Eye (tissue), 1 donor: ENCODE data around the gene ATP11C.
"Not testable (repeated sequence)": the region's sequence is repeated elsewhere in the genome, so short reads cannot be mapped to it uniquely, and the experiment has no call there.

Source experiments
- DNase-seq: peaks from one replicate; pipeline ENCODE4 v3.0.0-alpha.2; 2015

The ATP11C gene

DNA sequence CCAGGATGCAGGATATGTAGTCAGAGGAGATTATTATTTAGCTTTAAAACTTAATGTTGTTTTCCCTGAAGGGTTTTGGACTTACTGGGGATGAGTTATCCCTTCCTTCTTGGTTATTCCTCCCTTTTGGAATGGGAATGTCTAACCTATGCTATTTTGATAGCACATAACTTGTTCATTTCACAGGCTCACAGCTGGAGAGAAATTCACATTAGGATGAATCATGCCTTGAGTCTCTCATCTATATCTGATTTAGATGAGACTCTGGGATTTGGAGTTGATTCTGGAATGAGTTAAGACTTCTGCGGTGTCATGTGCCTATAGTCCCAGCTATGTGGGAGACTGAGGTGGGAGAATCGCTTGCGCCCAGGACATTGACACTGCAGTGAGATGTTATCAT is 81.1 kb downstream of the ATP11C start:
- DNase-seq: no peak

DNA sequence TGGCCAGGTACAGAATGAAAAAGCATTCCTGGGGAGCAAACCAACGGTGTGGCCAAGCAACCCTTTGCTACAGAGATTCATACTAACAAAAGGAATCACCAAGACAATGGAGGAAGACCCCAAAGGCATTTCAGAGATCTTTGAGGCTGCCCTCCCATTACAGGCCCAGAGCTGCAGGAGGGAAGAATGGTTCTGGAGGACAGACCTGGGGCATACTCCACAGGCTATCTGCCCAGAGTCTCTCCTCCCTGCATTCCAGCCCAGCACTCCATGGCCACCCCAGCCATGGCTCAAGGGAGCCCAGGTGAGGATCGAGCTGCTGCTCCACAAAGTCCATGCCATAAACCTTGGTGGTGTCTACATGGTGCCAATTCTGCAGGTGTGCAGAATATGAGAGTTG is 81.9 kb downstream of the ATP11C start:
- no peak for DNase-seq

DNA sequence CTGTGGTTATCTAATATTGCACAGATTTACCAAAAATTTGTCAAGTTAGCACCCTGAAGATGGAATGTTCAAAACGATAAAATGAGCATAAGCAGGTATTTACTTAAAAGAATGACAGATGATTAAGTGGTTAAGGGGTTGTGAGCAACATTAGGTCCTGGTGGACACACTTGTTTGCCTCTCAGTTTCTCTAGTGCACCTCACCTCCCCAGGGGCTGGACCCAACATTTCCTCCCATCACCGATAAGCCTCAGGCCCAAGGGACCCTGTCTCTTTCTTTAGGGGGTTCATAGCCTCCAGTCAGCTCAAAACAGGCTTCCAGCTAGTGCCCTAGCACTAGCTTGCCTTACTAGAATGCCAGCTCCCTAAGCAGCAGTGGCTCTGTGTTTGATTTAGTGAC is 88.0 kb downstream of the ATP11C start:
- DNase-seq: no peak

DNA sequence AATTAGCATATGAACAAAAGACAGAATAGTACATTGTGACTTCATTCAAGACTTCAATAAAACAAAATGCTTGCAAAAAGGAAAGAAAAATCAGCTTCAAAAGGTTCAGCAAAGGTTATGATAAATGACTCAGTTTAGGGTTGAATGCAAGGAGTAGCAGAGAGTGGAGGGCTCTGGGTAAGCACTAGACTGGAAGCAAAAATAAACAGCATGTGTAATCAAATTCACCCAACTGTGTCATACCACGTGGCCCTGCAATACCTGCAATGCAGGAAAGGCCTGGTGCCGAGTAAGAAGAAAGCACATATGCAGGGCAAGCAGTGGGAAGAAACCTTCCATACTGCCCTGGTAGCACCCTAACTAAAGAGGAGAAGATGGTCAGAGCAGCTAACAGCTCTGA is 88.7 kb downstream of the ATP11C start:
- no peak for DNase-seq

DNA sequence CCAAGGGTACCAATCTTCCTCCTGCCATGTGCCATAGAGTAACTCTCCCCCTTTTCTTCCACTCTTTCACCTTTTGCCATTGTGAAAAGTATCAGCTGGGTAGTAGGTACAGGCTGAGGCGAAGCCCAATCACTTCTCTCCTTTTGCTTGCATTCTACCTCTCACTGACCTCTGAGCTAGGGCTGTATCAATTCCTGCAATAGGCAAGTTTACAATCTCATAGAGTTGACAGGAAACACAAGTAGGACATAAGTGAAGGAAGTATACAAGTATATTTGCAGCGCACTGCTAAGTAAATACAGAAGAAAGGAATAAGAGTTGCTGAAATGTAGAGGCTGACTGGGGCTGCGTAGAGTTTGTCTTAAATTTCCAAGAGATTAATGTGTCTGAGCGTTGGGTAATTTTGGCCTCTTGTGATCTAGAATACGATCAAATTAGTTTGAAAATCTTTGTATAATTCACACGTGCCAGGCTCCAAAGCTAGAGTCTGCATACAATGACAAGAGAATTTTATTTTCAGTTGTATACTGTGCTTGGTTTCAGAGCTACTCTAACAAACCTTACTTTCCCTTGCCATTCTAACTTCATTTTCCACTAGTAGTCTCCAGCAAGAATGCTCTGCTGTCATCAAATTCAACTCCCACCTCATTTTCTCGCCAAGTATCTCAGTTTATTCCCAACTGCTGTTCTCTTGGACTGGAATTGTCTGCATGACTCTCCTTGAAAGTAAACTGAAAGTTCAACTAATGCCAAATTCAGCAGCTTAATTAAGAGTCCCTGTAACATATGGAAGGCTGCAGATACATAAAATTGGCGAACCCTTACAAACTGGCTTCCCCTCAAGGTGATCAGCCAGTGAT is 90.3 kb downstream of the ATP11C start:
- no peak for DNase-seq

DNA sequence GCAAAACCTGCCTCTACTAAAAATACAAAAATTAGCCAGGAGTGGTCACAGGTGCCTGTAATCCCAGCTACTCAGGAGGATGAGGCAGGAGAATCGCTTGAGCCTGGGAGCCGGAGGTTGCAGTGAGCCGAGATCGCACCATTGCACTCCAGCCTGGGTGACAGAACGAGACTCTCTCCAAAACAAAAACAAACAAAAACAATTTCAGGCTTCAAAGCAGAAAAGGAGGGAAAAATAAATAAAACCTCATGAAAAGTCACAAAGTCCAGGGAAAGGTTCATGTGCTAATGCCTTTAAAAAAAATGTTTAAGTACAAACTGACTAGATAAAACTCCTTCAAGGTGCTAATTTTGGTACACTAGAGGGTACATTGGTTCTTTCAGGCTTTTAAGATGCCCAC is 96.5 kb downstream of the ATP11C start:
- DNase-seq: not testable (repeated sequence)

DNA sequence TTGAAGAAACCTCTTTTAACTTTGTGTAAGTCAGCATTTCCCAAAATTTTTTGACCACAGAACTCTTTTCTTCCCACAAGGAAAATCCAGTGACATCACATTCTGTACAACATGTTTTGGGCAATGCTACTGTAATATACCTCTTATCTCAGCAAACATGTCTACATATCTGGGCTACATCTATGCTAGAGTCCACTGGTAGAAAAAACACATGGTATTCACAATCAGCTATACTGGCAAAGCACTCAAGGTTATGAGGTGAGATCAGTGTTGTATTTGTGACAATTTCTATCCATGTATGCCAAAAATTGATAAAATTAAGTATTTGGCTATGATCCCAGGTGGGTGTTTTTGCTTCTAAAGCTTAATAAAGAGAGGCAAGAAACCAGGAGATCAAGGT is 98.0 kb downstream of the ATP11C start:
- DNase-seq: no peak

DNA sequence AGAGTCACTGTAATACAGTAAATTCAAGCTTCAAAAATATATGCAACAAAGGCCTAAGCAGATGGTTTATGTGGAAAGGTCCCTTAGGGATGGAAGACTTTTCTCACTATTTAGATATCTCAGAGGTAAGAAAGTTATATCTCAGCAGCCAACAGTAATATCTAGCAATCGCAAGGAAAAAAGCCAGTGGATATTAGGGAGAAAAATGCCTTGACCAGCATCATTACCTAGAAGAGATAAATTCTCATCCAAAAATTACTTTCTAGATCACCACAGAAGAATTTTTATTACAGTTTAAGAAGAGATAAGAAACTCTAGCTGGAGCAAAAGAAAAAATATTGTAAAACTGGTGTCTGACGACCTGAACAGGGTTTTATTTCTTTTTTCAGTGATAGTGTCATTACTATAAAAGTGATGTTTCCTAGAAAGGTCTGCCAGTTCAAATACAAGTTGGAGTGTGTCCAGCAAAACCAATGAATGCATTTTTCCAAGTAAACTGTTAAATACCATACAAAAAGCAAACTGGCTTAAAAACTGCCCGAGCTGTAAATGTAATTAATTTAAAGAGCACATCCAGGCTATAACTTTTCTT is 100.0 kb downstream of the ATP11C start:
- DNase-seq: no peak

DNA sequence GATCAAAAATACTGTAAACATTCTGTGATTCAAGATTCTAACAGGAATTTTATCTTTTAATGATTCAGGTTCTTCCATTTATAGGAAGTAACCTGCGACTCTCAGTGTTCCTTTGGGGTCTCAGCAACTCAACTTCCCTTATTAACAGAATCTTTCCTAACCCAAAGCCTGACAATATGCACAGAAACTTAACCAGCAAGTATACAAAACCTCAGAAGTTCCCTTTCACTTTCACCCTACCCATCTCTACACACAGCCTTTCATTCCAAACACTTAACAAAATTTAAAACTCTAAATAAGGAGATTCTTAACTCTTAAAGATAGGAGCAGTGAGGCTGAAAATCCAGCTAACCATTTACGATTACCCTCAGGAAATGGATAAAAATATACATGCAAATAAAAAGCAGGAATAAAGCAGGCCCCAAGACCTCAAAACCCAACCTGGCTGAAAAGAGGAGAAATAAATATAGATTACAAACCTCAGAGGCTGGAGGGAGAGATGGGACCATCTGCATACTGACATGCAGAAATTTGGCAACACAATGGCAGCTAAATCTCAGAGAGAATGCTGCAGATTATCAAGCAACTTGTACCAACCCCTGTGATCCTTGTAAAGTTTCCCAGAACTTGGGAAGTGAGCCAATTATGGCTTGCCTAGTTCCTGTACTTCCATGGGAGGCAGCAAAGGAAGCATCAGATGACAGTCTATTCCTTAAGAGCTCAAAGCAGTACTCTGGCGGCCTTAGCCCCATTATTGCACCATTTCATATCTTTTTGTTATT is 101.0 kb downstream of the ATP11C start:
- DNase-seq: peak; percentile 19

DNA sequence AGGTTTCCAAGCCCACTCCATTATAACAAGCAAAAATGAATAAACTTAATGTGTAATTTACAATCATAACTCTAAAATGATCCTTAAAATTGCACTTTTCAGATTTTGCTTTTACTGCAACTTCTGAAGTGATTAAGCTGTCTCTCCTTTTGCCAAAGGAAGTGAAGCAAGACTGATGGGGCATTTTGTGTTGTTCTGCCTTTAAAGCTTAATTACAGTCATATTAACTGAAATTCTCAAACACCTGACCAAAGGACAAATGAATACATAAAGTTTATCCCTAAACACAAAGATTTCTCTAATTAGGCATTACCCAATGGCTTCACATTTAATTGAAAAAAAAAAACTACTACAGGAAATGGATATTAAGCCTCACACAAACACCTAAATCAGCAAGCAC is 101.8 kb downstream of the ATP11C start:
- DNase-seq: no peak

DNA sequence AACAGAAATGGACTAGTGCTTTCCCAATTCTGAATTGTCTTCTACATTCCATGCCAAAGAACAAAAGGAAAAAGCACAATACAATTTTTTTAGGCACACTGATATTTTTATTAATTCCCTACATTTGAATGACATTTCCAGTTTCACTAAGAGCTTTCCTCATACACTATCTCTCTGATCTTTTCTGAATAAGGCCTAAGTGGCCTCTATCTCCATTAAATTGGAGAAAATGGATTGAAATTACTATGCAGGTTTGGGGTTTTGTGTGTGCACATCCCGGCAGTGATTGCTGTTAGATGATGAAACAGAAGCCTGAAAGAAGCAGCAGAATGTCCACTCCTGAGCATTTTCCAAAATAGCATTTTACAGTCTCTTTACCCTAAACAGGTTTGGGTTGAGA is 104.0 kb downstream of the ATP11C start:
- no peak for DNase-seq

DNA sequence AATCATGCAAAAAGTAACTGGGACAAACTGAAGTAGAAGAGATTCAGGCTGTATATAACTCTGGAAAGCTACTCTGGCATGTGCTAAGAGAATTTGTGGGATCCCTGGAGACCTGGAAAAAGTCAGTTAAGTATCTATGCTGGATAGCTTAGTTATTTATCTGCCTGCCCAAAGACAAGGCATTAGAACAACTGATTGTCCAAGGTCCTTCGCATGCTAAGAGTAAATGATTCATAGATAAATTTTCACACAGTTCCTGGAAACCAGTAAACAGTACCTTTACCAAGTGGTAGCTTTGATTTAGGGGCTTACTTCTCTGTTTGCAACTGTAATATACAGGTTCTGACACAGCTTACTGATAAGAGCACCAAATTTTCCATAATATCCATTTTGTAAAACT is 104.8 kb downstream of the ATP11C start:
- DNase-seq: no peak

DNA sequence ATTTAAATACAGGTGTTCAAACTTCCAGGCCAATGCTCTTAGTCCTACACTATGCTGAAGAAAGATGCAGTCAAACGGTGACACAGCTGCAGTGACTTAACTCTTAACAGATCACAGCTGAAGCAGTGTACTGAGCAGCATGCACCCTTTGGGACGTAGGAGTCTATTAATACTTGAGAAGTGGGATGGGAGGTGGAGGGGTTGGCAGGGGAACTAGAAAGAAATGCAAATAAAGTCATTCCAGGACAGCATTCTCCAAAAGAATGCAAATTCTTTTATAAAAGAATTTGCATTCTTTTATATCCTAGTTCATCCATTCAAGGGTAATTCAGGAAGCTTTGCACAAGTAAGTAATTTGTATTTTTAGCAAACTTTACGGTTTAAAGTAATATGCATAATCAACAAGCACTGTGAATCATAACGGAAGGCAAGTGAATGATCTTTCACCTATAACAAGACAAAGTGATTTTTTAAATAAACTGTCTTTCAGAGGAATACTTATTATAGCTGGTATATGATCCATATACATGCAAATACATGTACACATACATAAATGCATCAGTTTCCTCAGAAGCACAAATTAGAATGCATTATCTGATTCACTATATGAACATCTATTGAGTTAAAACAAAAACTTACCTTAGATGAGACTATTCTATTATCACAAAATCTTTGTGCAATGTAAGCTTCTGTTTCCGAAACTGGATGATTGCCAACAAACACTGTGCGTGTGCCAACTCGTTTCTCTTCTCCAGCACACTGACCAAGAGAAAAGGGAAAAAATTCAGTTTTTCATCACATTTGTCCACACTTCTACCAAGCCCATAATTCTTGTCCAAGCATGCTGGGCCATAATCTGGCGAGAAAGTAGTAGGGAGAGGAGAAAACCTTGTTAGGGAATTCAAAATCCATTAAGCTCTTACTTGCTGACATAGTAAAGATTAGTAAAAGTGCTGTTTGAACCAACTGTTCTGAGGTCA is 106.5 kb downstream of the ATP11C start:
- no peak for DNase-seq

DNA sequence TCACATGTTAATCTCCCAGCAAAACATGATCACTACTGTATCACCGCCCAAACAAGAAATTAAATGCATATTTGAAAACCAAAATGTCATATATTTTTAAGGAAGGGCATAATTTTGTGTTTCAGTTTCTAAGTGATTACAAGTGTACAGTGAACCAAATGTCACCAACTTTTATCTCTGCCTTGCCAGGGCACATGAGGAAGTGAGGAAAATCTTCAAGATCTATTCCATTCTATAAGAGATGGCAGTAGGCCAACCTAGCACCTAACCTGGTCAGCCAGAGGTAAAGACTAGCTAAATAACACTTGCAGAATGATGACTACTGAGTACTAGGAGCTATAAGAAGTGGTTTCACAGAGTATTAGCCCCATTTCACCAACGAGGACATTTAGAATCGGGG is 107.2 kb downstream of the ATP11C start:
- no peak for DNase-seq

DNA sequence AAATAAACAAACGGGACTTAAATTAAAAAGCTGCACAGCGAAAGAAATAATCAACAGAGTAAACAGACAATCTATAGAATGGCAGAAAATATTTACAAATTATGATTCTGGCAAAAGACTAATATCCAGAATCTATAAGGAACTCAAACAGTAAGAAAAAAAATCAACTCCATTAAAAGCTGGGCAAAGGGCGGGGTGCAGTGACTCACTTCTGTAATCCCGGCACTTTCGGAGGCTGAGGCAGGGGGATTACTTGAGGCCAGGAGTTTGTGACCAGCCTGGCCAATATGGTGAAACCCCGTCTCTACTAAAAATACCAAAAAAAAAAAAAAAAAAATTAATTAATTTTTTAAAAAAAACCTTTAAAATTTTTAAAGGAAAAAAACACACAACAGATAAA is 109.0 kb downstream of the ATP11C start:
- no peak for DNase-seq

DNA sequence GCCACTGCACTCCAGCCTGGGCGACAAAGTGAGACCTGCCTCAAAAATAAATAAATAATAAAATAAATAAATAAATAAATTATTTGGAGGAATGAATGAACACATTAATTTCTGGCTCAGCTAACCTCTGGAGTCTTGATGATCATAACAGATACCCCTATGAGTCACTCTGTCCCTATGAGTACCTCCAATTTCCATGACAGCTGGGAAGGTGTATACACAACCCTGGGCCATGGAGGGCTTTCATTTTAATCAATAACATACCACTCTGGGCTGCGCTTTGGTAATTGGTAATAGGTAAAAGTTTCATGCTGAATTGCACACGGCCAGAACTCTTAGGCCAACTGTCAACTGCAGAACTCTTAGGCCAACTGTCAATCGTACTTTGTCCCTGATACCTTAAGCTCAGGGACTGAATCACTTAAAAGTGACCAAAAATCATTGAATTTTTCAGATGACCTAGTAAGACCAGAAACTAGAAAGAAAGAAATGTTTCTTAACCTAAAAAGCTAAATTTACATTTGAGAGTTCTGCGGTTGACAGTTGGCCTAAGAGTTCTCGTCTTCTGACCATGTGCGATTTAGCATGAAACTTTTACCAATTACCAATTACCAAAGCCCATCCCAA is 112.4 kb downstream of the ATP11C start:
- no peak for DNase-seq

DNA sequence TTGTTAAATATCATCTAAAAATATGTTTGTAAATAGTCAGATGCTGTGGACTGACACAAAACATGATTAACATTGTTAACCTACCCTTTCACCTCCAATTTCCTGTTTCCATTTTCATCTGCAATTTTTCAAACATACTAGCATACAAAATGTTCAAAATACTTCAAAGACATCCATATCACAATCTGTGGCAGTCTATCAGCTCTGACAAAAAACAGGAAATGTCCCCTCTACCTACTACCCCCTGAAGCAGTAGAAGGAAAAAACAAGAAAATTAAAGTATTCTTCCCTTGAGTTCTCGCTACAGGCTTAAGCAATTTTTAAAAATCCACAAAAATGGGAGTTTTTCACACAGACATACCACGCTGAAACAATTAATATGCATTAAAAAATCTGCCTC is 116.6 kb downstream of the ATP11C start:
- DNase-seq: no peak

DNA sequence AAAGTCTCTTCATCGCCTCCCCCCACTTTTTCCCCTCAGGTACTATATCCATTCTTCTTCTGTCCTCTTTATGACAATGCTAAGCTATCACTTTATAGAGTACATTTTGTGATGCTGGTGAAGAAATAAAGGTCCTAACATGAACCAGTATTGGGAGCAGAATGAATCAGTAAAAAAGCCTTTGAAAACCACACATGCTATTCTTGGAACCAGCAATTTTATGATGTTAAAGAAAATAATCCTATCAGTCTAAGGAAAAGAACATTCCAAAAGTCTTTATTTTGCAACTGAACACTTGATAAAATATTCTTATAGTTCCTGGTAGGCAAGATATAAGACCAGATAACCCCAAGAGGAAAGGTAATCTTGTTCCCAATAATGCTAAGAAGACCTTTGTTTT is 117.1 kb downstream of the ATP11C start:
- DNase-seq: no peak

DNA sequence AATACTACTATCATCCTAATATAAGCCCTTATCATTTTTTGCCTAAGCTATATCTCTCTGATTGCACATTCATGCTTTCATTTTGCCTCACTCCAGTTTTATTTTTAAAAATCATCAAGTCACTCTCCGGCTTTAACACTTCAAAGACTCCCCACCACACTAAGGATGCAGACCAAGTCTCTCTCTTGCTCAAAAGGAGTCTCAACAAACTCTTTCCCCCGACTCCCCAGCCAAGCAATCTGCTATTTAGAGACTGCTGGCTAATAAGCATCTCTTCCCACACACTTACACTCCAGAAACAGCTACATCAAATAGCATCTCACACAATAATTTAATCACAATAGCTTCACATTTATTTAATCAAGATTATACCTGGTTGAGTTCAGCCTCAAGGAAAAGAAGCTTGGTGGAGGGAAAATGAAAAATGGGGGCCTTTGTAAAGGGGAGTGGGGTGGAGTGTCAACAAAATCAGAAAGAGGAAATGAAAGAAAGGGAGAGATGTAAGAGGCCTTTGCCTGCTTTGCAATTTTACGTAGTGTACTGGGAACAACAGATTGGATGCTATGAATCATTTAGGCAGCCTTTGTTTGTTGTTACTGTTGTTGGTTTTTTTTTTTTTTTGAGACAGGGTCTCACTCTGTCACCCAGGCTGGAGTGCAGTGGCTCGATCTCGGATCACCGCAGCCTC is 120.8 kb downstream of the ATP11C start:
- DNase-seq: no peak

DNA sequence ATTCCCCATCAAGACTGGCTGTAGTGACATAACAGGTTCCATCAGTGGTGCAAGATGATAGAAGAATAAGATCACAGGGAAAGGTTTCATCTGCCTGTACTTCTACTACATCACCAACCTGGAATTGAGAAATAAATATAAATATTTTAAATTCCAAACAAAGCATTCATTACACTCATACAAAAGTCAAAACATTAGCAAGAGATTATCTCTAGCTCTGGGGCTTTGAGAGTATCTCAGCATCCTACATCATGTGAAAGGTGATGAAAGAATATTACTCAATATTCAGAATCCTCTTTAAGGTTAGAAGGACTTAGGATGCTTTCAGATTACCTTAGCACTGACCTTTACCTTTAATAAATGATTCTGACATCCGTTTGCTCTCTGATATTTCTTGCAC is 128.4 kb downstream of the ATP11C start:
- DNase-seq: no peak

DNA sequence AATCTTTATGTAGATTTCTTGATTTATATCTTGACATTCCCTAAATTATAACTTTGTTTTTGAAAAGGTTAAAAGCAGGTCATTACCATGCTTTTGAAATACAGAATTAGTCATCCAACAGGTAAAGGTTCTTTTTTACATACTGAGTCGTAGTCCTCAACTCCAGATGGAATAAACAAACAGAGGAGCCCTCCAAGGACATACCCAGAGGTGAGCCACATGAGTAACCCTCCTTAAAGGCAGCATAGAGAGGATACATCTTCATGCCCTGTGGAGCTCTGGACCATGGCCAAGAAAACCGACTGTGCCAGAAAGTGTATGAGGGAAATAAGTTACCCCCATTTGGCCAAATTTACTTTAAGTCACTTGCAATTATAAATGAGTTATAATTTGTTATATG is 129.6 kb downstream of the ATP11C start:
- no peak for DNase-seq

DNA sequence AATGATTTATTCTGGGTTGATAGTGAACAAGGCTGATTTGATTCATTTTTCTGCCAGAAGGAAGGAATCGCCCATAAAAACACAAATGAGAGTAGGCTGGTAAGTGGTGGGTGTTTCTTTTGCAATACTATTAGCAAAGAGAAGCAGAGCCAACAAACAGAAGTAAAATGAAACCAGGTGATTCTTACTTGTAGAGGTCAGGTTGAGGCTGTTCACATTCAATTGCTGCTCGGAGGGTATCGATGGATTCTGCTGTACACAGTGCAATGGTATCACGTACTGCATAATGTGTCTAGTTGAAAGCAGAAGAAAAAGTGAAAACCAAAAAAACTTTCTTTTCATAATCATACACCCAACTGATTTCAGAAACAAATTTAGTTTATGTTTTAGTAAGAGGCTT is 130.8 kb downstream of the ATP11C start:
- DNase-seq: no peak
